H9 (cell line): Measurements from ENCODE around the gene HLA-A. TPM values are rescaled to one million over a fixed set of nuclear protein-coding genes. Genes with fewer than 3 reads are reported as not detected.

Experiments
- DNase-seq: peaks from one replicate; pipeline ENCODE4 v3.0.0-alpha.2; 2017
- H2AFZ ChIP-seq: one replicate; pipeline ENCODE4 v1.6.1; 2013; ENCODE audit warnings: mild to moderate bottlenecking, low read length, control low read depth, moderate library complexity
- H2AK5ac ChIP-seq: 2 replicates; pipeline ENCODE4 v1.6.1; 2013; ENCODE audit warnings: low read length, control low read depth, mixed read lengths; ENCODE audit not compliant: insufficient read length
- H2BK120ac ChIP-seq: one replicate; pipeline ENCODE4 v1.6.1; 2013; ENCODE audit warnings: low read depth, mild to moderate bottlenecking, low read length, control low read depth, inconsistent platforms; ENCODE audit not compliant: poor library complexity, severe bottlenecking
- H2BK12ac ChIP-seq: 2 replicates; pipeline ENCODE4 v1.6.1; 2013; ENCODE audit warnings: low read length, control low read depth, mixed read lengths, low read depth; ENCODE audit not compliant: insufficient read length
- H2BK15ac ChIP-seq: 2 replicates; pipeline ENCODE4 v1.6.1; 2013; ENCODE audit warnings: low read depth, low read length, control low read depth
- H2BK20ac ChIP-seq: one replicate; pipeline ENCODE4 v1.6.1; 2013; ENCODE audit warnings: low read depth, mild to moderate bottlenecking, low read length, control low read depth, inconsistent platforms; ENCODE audit not compliant: poor library complexity, severe bottlenecking
- H2BK5ac ChIP-seq: 2 replicates; pipeline ENCODE4 v1.6.1; 2013; ENCODE audit warnings: low read length, control low read depth, mixed read lengths; ENCODE audit not compliant: insufficient read length
- H3K14ac ChIP-seq: 2 replicates; pipeline ENCODE4 v1.6.1; 2013; ENCODE audit warnings: low read length, control low read depth; ENCODE audit not compliant: insufficient read depth
- H3K18ac ChIP-seq: 2 replicates; pipeline ENCODE4 v1.6.1; 2013; ENCODE audit warnings: low read depth, mild to moderate bottlenecking, mixed read lengths, low read length, control low read depth; ENCODE audit not compliant: insufficient read length
- H3K23ac ChIP-seq: 2 replicates; pipeline ENCODE4 v1.6.1; 2013; ENCODE audit warnings: low read length, control low read depth, mixed read lengths, low read depth; ENCODE audit not compliant: insufficient read length
- H3K23me2 ChIP-seq: 2 replicates; pipeline ENCODE4 v1.6.1; 2013; ENCODE audit warnings: low read depth, mild to moderate bottlenecking, mixed read lengths, low read length, control low read depth; ENCODE audit not compliant: insufficient read length, poor library complexity, severe bottlenecking
- H3K27ac ChIP-seq: 2 replicates; pipeline ENCODE4 v1.5.1; 2013; ENCODE audit warnings: low read length, control low read depth, mixed read lengths, low read depth; ENCODE audit not compliant: insufficient read length
- H3K27me3 ChIP-seq: 2 replicates; pipeline ENCODE4 v1.6.1; 2013; ENCODE audit warnings: low read length, control low read depth, inconsistent platforms; ENCODE audit not compliant: insufficient read depth
- H3K4ac ChIP-seq: 2 replicates; pipeline ENCODE4 v1.6.1; 2013; ENCODE audit warnings: low read depth, mild to moderate bottlenecking, control low read depth, inconsistent platforms, low read length, moderate library complexity
- H3K4me1 ChIP-seq: 2 replicates; pipeline ENCODE4 v1.6.1; 2013; ENCODE audit warnings: low read length, control low read depth, inconsistent platforms; ENCODE audit not compliant: insufficient read depth
- H3K4me2 ChIP-seq: 2 replicates; pipeline ENCODE4 v1.6.1; 2013; ENCODE audit warnings: low read length, control low read depth, mixed read lengths; ENCODE audit not compliant: insufficient read length, insufficient read depth
- H3K56ac ChIP-seq: 2 replicates; pipeline ENCODE4 v1.6.1; 2013; ENCODE audit warnings: low read depth, mild to moderate bottlenecking, mixed read lengths, low read length, control low read depth; ENCODE audit not compliant: insufficient read length
- H3K79me1 ChIP-seq: 2 replicates; pipeline ENCODE4 v1.6.1; 2013; ENCODE audit warnings: low read depth, mild to moderate bottlenecking, moderate library complexity, low read length, control low read depth, inconsistent platforms; ENCODE audit not compliant: insufficient read depth, poor library complexity, severe bottlenecking
- H3K79me2 ChIP-seq: 2 replicates; pipeline ENCODE4 v1.6.1; 2013; ENCODE audit warnings: low read length, control low read depth, inconsistent platforms; ENCODE audit not compliant: insufficient read depth
- H3K9ac ChIP-seq: 2 replicates; pipeline ENCODE4 v1.6.1; 2013; ENCODE audit warnings: low read length, control low read depth, mixed read lengths; ENCODE audit not compliant: insufficient read length; ENCODE audit errors: extremely low read depth
- H3K9me3 ChIP-seq: one replicate; pipeline ENCODE4 v1.6.1; 2013; ENCODE audit warnings: low read depth, low read length, inconsistent platforms; ENCODE audit not compliant: control insufficient read depth
- H3T11ph ChIP-seq: one replicate; pipeline ENCODE4 v1.6.1; 2013; ENCODE audit warnings: mild to moderate bottlenecking, low read length, control low read depth, inconsistent platforms
- H4K20me1 ChIP-seq: one replicate; pipeline ENCODE4 v1.6.1; 2013; ENCODE audit not compliant: control insufficient read depth, insufficient read length, insufficient read depth
- H4K5ac ChIP-seq: 2 replicates; pipeline ENCODE4 v1.6.1; 2013; ENCODE audit warnings: low read depth, mild to moderate bottlenecking, mixed read lengths, low read length, control low read depth; ENCODE audit not compliant: insufficient read length
- H4K8ac ChIP-seq: replicated peaks from 2 replicates; pipeline ENCODE4 v1.6.1; 2013; ENCODE audit warnings: low read length, control low read depth, mixed read lengths, low read depth; ENCODE audit not compliant: insufficient read length
- H4K91ac ChIP-seq: 2 replicates; pipeline ENCODE4 v1.6.1; 2013; ENCODE audit warnings: low read depth, mild to moderate bottlenecking, moderate library complexity, mixed read lengths, low read length, control low read depth; ENCODE audit not compliant: insufficient read length
- H3K27ac Mint-ChIP-seq, 3 experiments: 2 replicates in 2 of 3; 3 replicates in 1 of 3; pipeline ENCODE4 v1.8.0; 2020 to 2021; ENCODE audit warnings: mixed read lengths in 3 of 3, mild to moderate bottlenecking in 1 of 3, moderate library complexity in 1 of 3
- H3K27me3 Mint-ChIP-seq: 2 replicates; pipeline ENCODE4 v1.8.0; 2021; ENCODE audit warnings: low read depth, mild to moderate bottlenecking, moderate library complexity, mixed read lengths
- H3K36me3 Mint-ChIP-seq, 3 experiments: 2 replicates in 2 of 3; 3 replicates in 1 of 3; pipeline ENCODE4 v1.8.0; 2020 to 2021; ENCODE audit warnings: low read depth in 3 of 3, mixed read lengths in 3 of 3; ENCODE audit not compliant: insufficient read depth in 1 of 3
- H3K4me1 Mint-ChIP-seq, 2 experiments: 2 replicates each; pipeline ENCODE4 v1.8.0; 2020; ENCODE audit warnings: mixed read lengths in 2 of 2
- H3K4me3 Mint-ChIP-seq, 2 experiments: 2 replicates in 1 of 2; 3 replicates in 1 of 2; pipeline ENCODE4 v1.8.0; 2020 to 2021; ENCODE audit warnings: mild to moderate bottlenecking in 2 of 2, mixed read lengths in 2 of 2, moderate library complexity in 1 of 2
- H3K9me3 Mint-ChIP-seq, 2 experiments: 2 replicates in 1 of 2; 3 replicates in 1 of 2; pipeline ENCODE4 v1.8.0; 2020; ENCODE audit warnings: mild to moderate bottlenecking in 2 of 2, mixed read lengths in 2 of 2, moderate library complexity in 1 of 2
- WGBS: extraction: QIAGEN DNeasy Blood & Tissue Kit; methylation state at CpG from one replicate; pipeline ENCODE4 v1.1.7; 2013; ENCODE audit warnings: missing lambda C conversion rate, low lambda C conversion rate, mixed read lengths; ENCODE audit not compliant: insufficient read length; ENCODE audit errors: extremely low coverage; 5-methylcytosine and 5-hydroxymethylcytosine counted together
- total RNA-seq: library from RNA; stranded (reverse); gene quantifications from 2 replicates; pipeline ENCODE4 v1.2.1, GENCODE V29; 2021
- TF ChIP-seq, protein P1 (sequence below): fragments of 200-600 bp; sonication (generic); conservative IDR thresholded peaks from 3 replicates; pipeline ENCODE4 v1.8.0; 2021; ENCODE audit warnings: antibody characterized with exemption, mild to moderate bottlenecking

Gene HLA-A
- total RNA-seq, 1 experiment from 2014 or later = 248 TPM

DNA sequence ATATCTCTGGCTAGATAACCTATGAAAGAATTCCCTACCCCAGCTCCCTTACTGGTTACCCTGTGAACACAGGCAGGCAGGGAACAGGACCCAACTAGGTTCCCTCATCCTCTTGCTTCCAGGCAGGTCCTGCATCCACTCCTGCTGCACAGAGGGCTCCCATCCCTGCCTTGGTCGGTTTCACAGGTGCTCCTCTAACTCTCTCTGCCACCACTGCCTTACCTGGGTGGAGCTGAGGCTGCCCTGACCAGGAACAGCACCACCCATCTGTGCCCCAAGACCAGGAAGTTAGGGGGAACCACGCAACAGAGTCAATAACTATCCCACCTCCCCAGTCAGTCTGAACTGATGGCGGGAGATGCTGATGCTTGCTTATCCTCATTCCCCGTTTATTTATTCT lies 37.0 kb upstream of the HLA-A start:
- H3K9me3 Mint-ChIP-seq = no peaks in the 10 kb centered on the region
- no peaks in the 10 kb centered on the region for H3K4me1 ChIP-seq
- H4K20me1 ChIP-seq = no peaks in the 10 kb centered on the region
- TF ChIP-seq, protein P1, sequence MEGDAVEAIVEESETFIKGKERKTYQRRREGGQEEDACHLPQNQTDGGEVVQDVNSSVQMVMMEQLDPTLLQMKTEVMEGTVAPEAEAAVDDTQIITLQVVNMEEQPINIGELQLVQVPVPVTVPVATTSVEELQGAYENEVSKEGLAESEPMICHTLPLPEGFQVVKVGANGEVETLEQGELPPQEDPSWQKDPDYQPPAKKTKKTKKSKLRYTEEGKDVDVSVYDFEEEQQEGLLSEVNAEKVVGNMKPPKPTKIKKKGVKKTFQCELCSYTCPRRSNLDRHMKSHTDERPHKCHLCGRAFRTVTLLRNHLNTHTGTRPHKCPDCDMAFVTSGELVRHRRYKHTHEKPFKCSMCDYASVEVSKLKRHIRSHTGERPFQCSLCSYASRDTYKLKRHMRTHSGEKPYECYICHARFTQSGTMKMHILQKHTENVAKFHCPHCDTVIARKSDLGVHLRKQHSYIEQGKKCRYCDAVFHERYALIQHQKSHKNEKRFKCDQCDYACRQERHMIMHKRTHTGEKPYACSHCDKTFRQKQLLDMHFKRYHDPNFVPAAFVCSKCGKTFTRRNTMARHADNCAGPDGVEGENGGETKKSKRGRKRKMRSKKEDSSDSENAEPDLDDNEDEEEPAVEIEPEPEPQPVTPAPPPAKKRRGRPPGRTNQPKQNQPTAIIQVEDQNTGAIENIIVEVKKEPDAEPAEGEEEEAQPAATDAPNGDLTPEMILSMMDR = no peak
- no peak overlapping the region for H3T11ph ChIP-seq
- no peak overlapping the region for H3K4me3 Mint-ChIP-seq
- H3K14ac ChIP-seq = no peak overlapping the region
- H4K5ac ChIP-seq = no peak overlapping the region
- no peak overlapping the region for H4K91ac ChIP-seq
- H3K27ac ChIP-seq = no peak overlapping the region
- H4K8ac ChIP-seq = no peak overlapping the region
- no peak overlapping the region for H3K4me2 ChIP-seq
- H3K23ac ChIP-seq = no peak overlapping the region
- no peaks in the 10 kb centered on the region for H3K79me1 ChIP-seq
- no peak for DNase-seq
- H2BK12ac ChIP-seq = no peak overlapping the region
- no peak overlapping the region for H2BK5ac ChIP-seq
- H3K18ac ChIP-seq = no peak overlapping the region
- no peak overlapping the region; a peak in 1 of 7 replicates for H3K27ac Mint-ChIP-seq
- no peak overlapping the region for H2AFZ ChIP-seq
- no CpG with 5 or more reads among the region's 4 CpGs for WGBS
- H3K9ac ChIP-seq = no peak overlapping the region
- H2BK15ac ChIP-seq = no peak overlapping the region
- H2BK20ac ChIP-seq = no peak overlapping the region
- H3K4ac ChIP-seq = no peak overlapping the region
- peaks cover 0 to 6% of the 10 kb centered on the region in 2 experiments; a peak in 1 of 4 replicates for H3K4me1 Mint-ChIP-seq
- H3K79me2 ChIP-seq = no peaks in the 10 kb centered on the region
- H3K36me3 Mint-ChIP-seq = no peaks in the 10 kb centered on the region
- H2BK120ac ChIP-seq = no peak overlapping the region
- peaks cover 23% of the 10 kb centered on the region for H3K27me3 Mint-ChIP-seq
- H2AK5ac ChIP-seq = no peak overlapping the region
- no peak overlapping the region for H3K56ac ChIP-seq
- H3K9me3 ChIP-seq = no peaks in the 10 kb centered on the region
- no peaks in the 10 kb centered on the region for H3K27me3 ChIP-seq
- no peaks in the 10 kb centered on the region for H3K23me2 ChIP-seq
